ENCODE data around the gene HRAS. TPM values are rescaled to one million over a fixed set of nuclear protein-coding genes. Genes with fewer than 3 reads are reported as not detected.

The HRAS gene
- total RNA-seq, 2 donors from 2014 or later, result 29.9 to 38.6 TPM

- H3K9me3 Mint-ChIP-seq, result no peaks in the 10 kb centered on the region
- no peaks in the 10 kb centered on the region for H3K36me3 Mint-ChIP-seq
- ATAC-seq, result no peak
- no peak for DNase-seq (ENCODE audit: low spot score in 2 of 2)
- no peak overlapping the region for H3K27ac Mint-ChIP-seq
Measured at GRCh38 chr11:558503-558902, 23.1 kb upstream of the HRAS start.

- DNase-seq (ENCODE audit: low spot score in 2 of 2), result no peak
- H3K36me3 Mint-ChIP-seq, result no peaks in the 10 kb centered on the region
- H3K27ac Mint-ChIP-seq, result no peak overlapping the region
- no peak for ATAC-seq
- no peaks in the 10 kb centered on the region for H3K9me3 Mint-ChIP-seq
Measured at GRCh38 chr11:557328-558132, 22.2 kb upstream of the HRAS start.

- DNase-seq (ENCODE audit: low spot score in 2 of 2) (no peak), ATAC-seq (no peak)
- Mint-ChIP-seq H3K36me3 (no peaks in the 10 kb centered on the region), H3K9me3 (no peaks in the 10 kb centered on the region), H3K27ac (no peak overlapping the region)
Measured at GRCh38 chr11:556662-557256, 21.4 kb upstream of the HRAS start.

- no peaks in the 10 kb centered on the region for H3K9me3 Mint-ChIP-seq
- no peak for DNase-seq (ENCODE audit: low spot score in 2 of 2)
- H3K36me3 Mint-ChIP-seq, result no peaks in the 10 kb centered on the region
- ATAC-seq, result no peak
- no peak overlapping the region for H3K27ac Mint-ChIP-seq
Measured at GRCh38 chr11:555780-556661, 20.6 kb upstream of the HRAS start.

- ATAC-seq, result peak in 1 of 2 donors; percentile 11
- DNase-seq (ENCODE audit: low spot score in 2 of 2), result no peak
- no peak overlapping the region for H3K27ac Mint-ChIP-seq
- no peaks in the 10 kb centered on the region for H3K9me3 Mint-ChIP-seq
- no peaks in the 10 kb centered on the region for H3K36me3 Mint-ChIP-seq
Measured at GRCh38 chr11:555227-555779, 19.9 kb upstream of the HRAS start.

GRCh38 chr11:554428-555226 lies 19.3 kb upstream of the HRAS start:
- Mint-ChIP-seq H3K36me3 (no peaks in the 10 kb centered on the region), H3K9me3 (no peaks in the 10 kb centered on the region), H3K27ac (no peak overlapping the region)
- DNase-seq (ENCODE audit: low spot score in 2 of 2) (peak in 1 of 2 donors; percentile 75), ATAC-seq (peak; percentile 81 to 82)

- no peak for ATAC-seq
- Mint-ChIP-seq H3K36me3 (no peaks in the 10 kb centered on the region), H3K9me3 (no peaks in the 10 kb centered on the region), H3K27ac (no peak overlapping the region)
- DNase-seq (ENCODE audit: low spot score in 2 of 2), result no peak
Measured at GRCh38 chr11:553988-554340, 18.6 kb upstream of the HRAS start.

GRCh38 chr11:553083-553987 lies 18.0 kb upstream of the HRAS start:
- no peak for ATAC-seq

GRCh38 chr11:551596-551995 lies 16.2 kb upstream of the HRAS start:
- Mint-ChIP-seq H3K36me3 (no peaks in the 10 kb centered on the region), H3K27ac (no peak overlapping the region), H3K9me3 (no peaks in the 10 kb centered on the region)
- ATAC-seq, result no peak
- no peak for DNase-seq (ENCODE audit: low spot score in 2 of 2)

More at GRCh38 chr11:553083-553987, 18.0 kb upstream of the HRAS start:
- H3K36me3 Mint-ChIP-seq, result no peaks in the 10 kb centered on the region
- H3K9me3 Mint-ChIP-seq, result no peaks in the 10 kb centered on the region
- DNase-seq (ENCODE audit: low spot score in 2 of 2), result no peak
- peak overlapping the region in 1 of 2 donors; percentile 27 for H3K27ac Mint-ChIP-seq

GRCh38 chr11:551131-551530 lies 15.8 kb upstream of the HRAS start:
- no peaks in the 10 kb centered on the region for H3K36me3 Mint-ChIP-seq
- ATAC-seq, result no peak
- H3K9me3 Mint-ChIP-seq, result no peaks in the 10 kb centered on the region
- no peak for DNase-seq (ENCODE audit: low spot score in 2 of 2)
- no peak overlapping the region for H3K27ac Mint-ChIP-seq

GRCh38 chr11:550746-551085 lies 15.3 kb upstream of the HRAS start:
- DNase-seq (ENCODE audit: low spot score in 2 of 2), result no peak
- Mint-ChIP-seq H3K36me3 (no peaks in the 10 kb centered on the region), H3K9me3 (no peaks in the 10 kb centered on the region), H3K27ac (no peak overlapping the region)
- ATAC-seq, result no peak

GRCh38 chr11:550021-550745 lies 14.8 kb upstream of the HRAS start:
- no peak for ATAC-seq
- no peak for DNase-seq (ENCODE audit: low spot score in 2 of 2)
- Mint-ChIP-seq H3K36me3 (no peaks in the 10 kb centered on the region), H3K9me3 (no peaks in the 10 kb centered on the region), H3K27ac (no peak overlapping the region)

GRCh38 chr11:548700-549603 lies 13.6 kb upstream of the HRAS start:
- no peak for ATAC-seq
- H3K36me3 Mint-ChIP-seq, result no peaks in the 10 kb centered on the region

GRCh38 chr11:545171-545570 lies 9.8 kb upstream of the HRAS start:
- Mint-ChIP-seq H3K27ac (no peak overlapping the region), H3K36me3 (no peaks in the 10 kb centered on the region), H3K9me3 (no peaks in the 10 kb centered on the region)
- ATAC-seq, result no peak
- no peak for DNase-seq (ENCODE audit: low spot score in 2 of 2)

More at GRCh38 chr11:548700-549603, 13.6 kb upstream of the HRAS start:
- no peak overlapping the region for H3K27ac Mint-ChIP-seq
- DNase-seq (ENCODE audit: low spot score in 2 of 2), result no peak
- no peaks in the 10 kb centered on the region for H3K9me3 Mint-ChIP-seq

Measured in activated naive CD4-positive, alpha-beta T cell treated with anti-CD3 and anti-CD28 coated beads, Interleukin-2, amount 50 U/mL, for 72 hours (primary cell).